Esophagus squamous epithelium (tissue), 4 donors: ENCODE measurements around the gene HECA.

Source experiments
- CTCF ChIP-seq, 6 experiments: fragments of 450-650 bp in 4 of 6; fragments of 200-600 bp in 2 of 6; sonication (generic) in 2 of 6; IDR thresholded peaks; one replicate each; pipeline ENCODE4 v1.5.1; 2016 to 2019; ENCODE audit warnings: antibody characterized with exemption in 6 of 6, mild to moderate bottlenecking in 4 of 6, moderate library complexity in 4 of 6
- POLR2A ChIP-seq, 4 donors: fragments of 450-650 bp; IDR thresholded peaks; one replicate each; pipeline ENCODE4 v1.6.1; 2017; ENCODE audit warnings: antibody characterized with exemption in 4 of 4, mild to moderate bottlenecking in 4 of 4, moderate library complexity in 3 of 4

- TF ChIP-seq POLR2A (IDR thresholded peaks at IDR 0.05) (no peak), CTCF (IDR thresholded peaks at IDR 0.05) (no peak)
These were observed 63.8 kb downstream of the HECA start for GRCh38 chr6:139198529-139199288.
